Measurements from ENCODE around the gene PLPP6. TPM values are rescaled to one million over a fixed set of nuclear protein-coding genes. Genes with fewer than 3 reads are reported as not detected.

Gene PLPP6
- 4.2 and 4.7 TPM in 2 replicates for total RNA-seq

- TF ChIP-seq, protein P1, sequence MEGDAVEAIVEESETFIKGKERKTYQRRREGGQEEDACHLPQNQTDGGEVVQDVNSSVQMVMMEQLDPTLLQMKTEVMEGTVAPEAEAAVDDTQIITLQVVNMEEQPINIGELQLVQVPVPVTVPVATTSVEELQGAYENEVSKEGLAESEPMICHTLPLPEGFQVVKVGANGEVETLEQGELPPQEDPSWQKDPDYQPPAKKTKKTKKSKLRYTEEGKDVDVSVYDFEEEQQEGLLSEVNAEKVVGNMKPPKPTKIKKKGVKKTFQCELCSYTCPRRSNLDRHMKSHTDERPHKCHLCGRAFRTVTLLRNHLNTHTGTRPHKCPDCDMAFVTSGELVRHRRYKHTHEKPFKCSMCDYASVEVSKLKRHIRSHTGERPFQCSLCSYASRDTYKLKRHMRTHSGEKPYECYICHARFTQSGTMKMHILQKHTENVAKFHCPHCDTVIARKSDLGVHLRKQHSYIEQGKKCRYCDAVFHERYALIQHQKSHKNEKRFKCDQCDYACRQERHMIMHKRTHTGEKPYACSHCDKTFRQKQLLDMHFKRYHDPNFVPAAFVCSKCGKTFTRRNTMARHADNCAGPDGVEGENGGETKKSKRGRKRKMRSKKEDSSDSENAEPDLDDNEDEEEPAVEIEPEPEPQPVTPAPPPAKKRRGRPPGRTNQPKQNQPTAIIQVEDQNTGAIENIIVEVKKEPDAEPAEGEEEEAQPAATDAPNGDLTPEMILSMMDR (conservative IDR thresholded peaks at IDR 0.05; ENCODE audit: low read depth, low read length), result peak; percentile 59
- DNase-seq (ENCODE audit: low read depth), result no peak
- peak within 1 kb of the TSS; percentile 84 for H3K4me3 ChIP-seq (ENCODE audit: low read depth, low read length)
Observed at GRCh38 chr9:4662108-4662988, at the start of gene PLPP6. PLPP6 (plus strand) TSS chr9:4662294; CDS start chr9:4662376, 82 bp downstream.

DNA sequence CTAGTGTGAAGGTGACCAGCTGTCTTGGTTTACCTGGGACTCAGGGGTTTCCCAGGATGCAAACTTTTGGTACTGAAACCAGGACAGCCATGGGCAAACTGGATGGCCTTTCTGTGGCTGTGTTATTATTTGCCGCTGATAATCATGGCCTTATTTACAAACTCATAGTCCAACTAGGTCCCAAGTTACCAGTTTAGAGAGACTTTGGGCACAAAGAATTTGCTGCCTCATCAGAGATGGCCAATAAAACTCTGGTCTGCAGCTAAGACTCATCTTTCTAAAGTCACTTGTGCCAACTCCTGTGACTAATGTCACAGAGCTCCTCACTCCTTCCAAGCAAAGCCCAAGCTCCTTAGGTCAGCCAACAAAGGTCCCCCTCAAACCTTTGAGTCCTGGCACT is 47.5 kb upstream of the PLPP6 start:
- no peak for DNase-seq (ENCODE audit: low read depth)
- TF ChIP-seq, protein P1 (conservative IDR thresholded peaks at IDR 0.05; ENCODE audit: low read depth, low read length), result no peak
- H3K4me3 ChIP-seq (ENCODE audit: low read depth, low read length), result no peak overlapping the region

GRCh38 chr9:4615251-4615650 is 46.8 kb upstream of the PLPP6 start:
- TF ChIP-seq, protein P1 (conservative IDR thresholded peaks at IDR 0.05; ENCODE audit: low read depth, low read length), result no peak
- no peak for DNase-seq (ENCODE audit: low read depth)
- H3K4me3 ChIP-seq (ENCODE audit: low read depth, low read length), result no peak overlapping the region

- no peak overlapping the region for H3K4me3 ChIP-seq (ENCODE audit: low read depth, low read length)
- TF ChIP-seq, protein P1 (conservative IDR thresholded peaks at IDR 0.05; ENCODE audit: low read depth, low read length), result no peak
- no peak for DNase-seq (ENCODE audit: low read depth)
Observed at GRCh38 chr9:4615778-4616177, 46.3 kb upstream of the PLPP6 start.

GRCh38 chr9:4617752-4618151 is 44.3 kb upstream of the PLPP6 start:
- no peak overlapping the region for H3K4me3 ChIP-seq (ENCODE audit: low read depth, low read length)
- TF ChIP-seq, protein P1 (conservative IDR thresholded peaks at IDR 0.05; ENCODE audit: low read depth, low read length), result no peak
- DNase-seq (ENCODE audit: low read depth), result no peak

DNA sequence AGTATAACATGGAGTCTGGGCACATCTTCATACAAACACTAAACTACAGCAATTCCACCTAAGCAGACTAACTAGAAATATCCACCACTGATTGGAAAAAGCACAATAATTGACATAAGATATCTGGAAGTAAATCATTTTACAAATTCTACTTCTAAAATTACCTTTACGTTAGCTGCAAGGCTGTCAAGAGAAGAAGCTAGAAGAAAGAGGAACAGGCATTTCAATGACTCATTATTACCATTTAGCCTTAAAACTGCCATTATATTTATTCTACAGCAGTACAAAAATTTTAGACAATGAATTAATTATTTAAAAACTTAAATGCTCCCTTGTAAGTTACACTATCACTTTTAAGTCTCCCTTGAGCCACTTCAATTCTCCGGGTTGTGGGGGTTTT is 43.4 kb upstream of the PLPP6 start:
- TF ChIP-seq, protein P1 (conservative IDR thresholded peaks at IDR 0.05; ENCODE audit: low read depth, low read length), result no peak
- no peak overlapping the region for H3K4me3 ChIP-seq (ENCODE audit: low read depth, low read length)
- no peak for DNase-seq (ENCODE audit: low read depth)

All from epithelial cell of proximal tubule (primary cell).